K562 (cell line): ENCODE results near the gene LMNA. TPM values are rescaled to one million over a fixed set of nuclear protein-coding genes. Genes with fewer than 3 reads are reported as not detected.
A peak's percentile ranks its signal among the peaks of the same experiment; 100 is the strongest.

Source experiments
- CEBPB ChIP-seq: fragments of 450-650 bp; IDR thresholded peaks from 2 replicates; pipeline ENCODE4 v1.6.1; 2016; ENCODE audit warnings: missing genetic modification characterization, missing compliant biosample characterization
- DNMT1 ChIP-seq: fragments of 450-650 bp; IDR thresholded peaks from 2 replicates; pipeline ENCODE4 v1.6.1; 2016; ENCODE audit warnings: antibody characterized with exemption, mild to moderate bottlenecking
- E2F5 ChIP-seq: sonication (generic); formaldehyde crosslinking; IDR thresholded peaks from 2 replicates; pipeline ENCODE4 v1.8.0; 2022; ENCODE audit warnings: mild to moderate bottlenecking, missing genetic modification reagents
- GABPB2 ChIP-seq: fragments of 250-450 bp; sonication (Bioruptor Pico); conservative IDR thresholded peaks from 2 replicates; pipeline ENCODE4 v1.5.1; 2021; ENCODE audit warnings: mild to moderate bottlenecking
- GTF2E2 ChIP-seq: fragments of 200-800 bp; sonication (Bioruptor generic); IDR thresholded peaks from 2 replicates; pipeline ENCODE4 v1.6.1; 2016; ENCODE audit warnings: missing genetic modification characterization, missing compliant biosample characterization
- HMG20A ChIP-seq: fragments of 450-650 bp; formaldehyde crosslinking; conservative IDR thresholded peaks from 2 replicates; pipeline ENCODE4 v1.4.0; 2020; ENCODE audit warnings: mild to moderate bottlenecking, mixed read lengths
- MTF1 ChIP-seq: fragments of 250-450 bp; sonication (Bioruptor Pico); IDR thresholded peaks from 2 replicates; pipeline ENCODE4 v1.9.0; 2021; ENCODE audit warnings: moderate library complexity, mild to moderate bottlenecking, inconsistent platforms, borderline replicate concordance
- PRDM10 ChIP-seq: fragments of 450-650 bp; IDR thresholded peaks from 2 replicates; pipeline ENCODE4 v1.6.1; 2018; ENCODE audit not compliant: partially characterized antibody
- SIN3B ChIP-seq: fragments of 450-650 bp; IDR thresholded peaks from 2 replicates; pipeline ENCODE4 v1.6.1; 2017; ENCODE audit warnings: low read depth, mild to moderate bottlenecking, moderate library complexity
- SMARCE1 ChIP-seq: fragments of 450-650 bp; IDR thresholded peaks from 2 replicates; pipeline ENCODE4 v1.7.1; 2016; ENCODE audit warnings: mild to moderate bottlenecking
- ZNF232 ChIP-seq: sonication (generic); formaldehyde crosslinking; IDR thresholded peaks from 2 replicates; pipeline ENCODE4 v1.8.0; 2022; ENCODE audit warnings: mild to moderate bottlenecking, missing genetic modification reagents
- ZNF644 ChIP-seq: fragments of 200-800 bp; sonication (Bioruptor generic); IDR thresholded peaks from 2 replicates; pipeline ENCODE4 v1.6.1; 2016; ENCODE audit warnings: low read depth, missing genetic modification characterization, missing compliant biosample characterization
- polyA plus RNA-seq, 8 experiments: library from polyadenylated mRNA; depleted of rRNA in 4 of 8; stranded (reverse) in 5 of 8; unstranded in 3 of 8; fragments of >200 nt; fragmentation: Nextera tagmentation in 2 of 8; fragmentation: Illumina TruSeq in 1 of 8; extraction: Ambion mirVana in 2 of 8; extraction: Trizol in 1 of 8; gene quantifications; 2 replicates each; pipeline versions ENCODE4 v1.2.1 to v1.2.3, GENCODE V29; 2011 to 2014; ENCODE audit warnings: inconsistent platforms in 1 of 8, missing spikeins in 1 of 8
- total RNA-seq, 7 experiments: library from RNA; depleted of rRNA in 6 of 7; stranded (reverse); fragments of >200 nt in 6 of 7; fragmentation: Illumina TruSeq in 2 of 7; extraction: Trizol in 2 of 7; gene quantifications; 2 replicates each; pipeline versions ENCODE4 v1.2.1 to v1.2.3, GENCODE V29; 2011 to 2021; ENCODE audit warnings: low replicate concordance in 1 of 7
- TF ChIP-seq, protein P1 (sequence below): sonication (generic); formaldehyde crosslinking; IDR thresholded peaks from 2 replicates; pipeline ENCODE4 v1.8.1; 2022; ENCODE audit warnings: missing genetic modification reagents
- TF ChIP-seq, protein P2 (sequence below): sonication (generic); formaldehyde crosslinking; IDR thresholded peaks from 2 replicates; pipeline ENCODE4 v1.5.0; 2020; ENCODE audit warnings: missing genetic modification reagents
- TF ChIP-seq, protein P3 (sequence below): sonication (generic); formaldehyde crosslinking; IDR thresholded peaks from 2 replicates; pipeline ENCODE4 v1.8.1; 2023; ENCODE audit warnings: missing genetic modification reagents, mild to moderate bottlenecking, borderline replicate concordance

The LMNA gene
- total and polyA plus RNA-seq, 9 of the 15 experiments (the other 6 are each of a cell fraction or from before 2014, with no cell fraction given), result 1.00 to 347 (median 88.2) TPM

- TF ChIP-seq PRDM10 (peak; percentile 88), HMG20A (CRISPR knock-in tag) (no peak), GABPB2 (CRISPR knock-in tag) (no peak), CEBPB (tag) (no peak), MTF1 (CRISPR knock-in tag) (no peak), DNMT1 (no peak), ZNF232 (CRISPR knock-in tag) (no peak), E2F5 (no peak), ZNF644 (tag) (no peak), SMARCE1 (peak; percentile 98), GTF2E2 (no peak), SIN3B (no peak)
- TF ChIP-seq, protein P1, sequence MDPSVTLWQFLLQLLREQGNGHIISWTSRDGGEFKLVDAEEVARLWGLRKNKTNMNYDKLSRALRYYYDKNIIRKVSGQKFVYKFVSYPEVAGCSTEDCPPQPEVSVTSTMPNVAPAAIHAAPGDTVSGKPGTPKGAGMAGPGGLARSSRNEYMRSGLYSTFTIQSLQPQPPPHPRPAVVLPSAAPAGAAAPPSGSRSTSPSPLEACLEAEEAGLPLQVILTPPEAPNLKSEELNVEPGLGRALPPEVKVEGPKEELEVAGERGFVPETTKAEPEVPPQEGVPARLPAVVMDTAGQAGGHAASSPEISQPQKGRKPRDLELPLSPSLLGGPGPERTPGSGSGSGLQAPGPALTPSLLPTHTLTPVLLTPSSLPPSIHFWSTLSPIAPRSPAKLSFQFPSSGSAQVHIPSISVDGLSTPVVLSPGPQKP (CRISPR knock-in tag), result no peak
- TF ChIP-seq, protein P2, sequence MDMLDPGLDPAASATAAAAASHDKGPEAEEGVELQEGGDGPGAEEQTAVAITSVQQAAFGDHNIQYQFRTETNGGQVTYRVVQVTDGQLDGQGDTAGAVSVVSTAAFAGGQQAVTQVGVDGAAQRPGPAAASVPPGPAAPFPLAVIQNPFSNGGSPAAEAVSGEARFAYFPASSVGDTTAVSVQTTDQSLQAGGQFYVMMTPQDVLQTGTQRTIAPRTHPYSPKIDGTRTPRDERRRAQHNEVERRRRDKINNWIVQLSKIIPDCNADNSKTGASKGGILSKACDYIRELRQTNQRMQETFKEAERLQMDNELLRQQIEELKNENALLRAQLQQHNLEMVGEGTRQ, result peak; percentile 57
- TF ChIP-seq, protein P3, sequence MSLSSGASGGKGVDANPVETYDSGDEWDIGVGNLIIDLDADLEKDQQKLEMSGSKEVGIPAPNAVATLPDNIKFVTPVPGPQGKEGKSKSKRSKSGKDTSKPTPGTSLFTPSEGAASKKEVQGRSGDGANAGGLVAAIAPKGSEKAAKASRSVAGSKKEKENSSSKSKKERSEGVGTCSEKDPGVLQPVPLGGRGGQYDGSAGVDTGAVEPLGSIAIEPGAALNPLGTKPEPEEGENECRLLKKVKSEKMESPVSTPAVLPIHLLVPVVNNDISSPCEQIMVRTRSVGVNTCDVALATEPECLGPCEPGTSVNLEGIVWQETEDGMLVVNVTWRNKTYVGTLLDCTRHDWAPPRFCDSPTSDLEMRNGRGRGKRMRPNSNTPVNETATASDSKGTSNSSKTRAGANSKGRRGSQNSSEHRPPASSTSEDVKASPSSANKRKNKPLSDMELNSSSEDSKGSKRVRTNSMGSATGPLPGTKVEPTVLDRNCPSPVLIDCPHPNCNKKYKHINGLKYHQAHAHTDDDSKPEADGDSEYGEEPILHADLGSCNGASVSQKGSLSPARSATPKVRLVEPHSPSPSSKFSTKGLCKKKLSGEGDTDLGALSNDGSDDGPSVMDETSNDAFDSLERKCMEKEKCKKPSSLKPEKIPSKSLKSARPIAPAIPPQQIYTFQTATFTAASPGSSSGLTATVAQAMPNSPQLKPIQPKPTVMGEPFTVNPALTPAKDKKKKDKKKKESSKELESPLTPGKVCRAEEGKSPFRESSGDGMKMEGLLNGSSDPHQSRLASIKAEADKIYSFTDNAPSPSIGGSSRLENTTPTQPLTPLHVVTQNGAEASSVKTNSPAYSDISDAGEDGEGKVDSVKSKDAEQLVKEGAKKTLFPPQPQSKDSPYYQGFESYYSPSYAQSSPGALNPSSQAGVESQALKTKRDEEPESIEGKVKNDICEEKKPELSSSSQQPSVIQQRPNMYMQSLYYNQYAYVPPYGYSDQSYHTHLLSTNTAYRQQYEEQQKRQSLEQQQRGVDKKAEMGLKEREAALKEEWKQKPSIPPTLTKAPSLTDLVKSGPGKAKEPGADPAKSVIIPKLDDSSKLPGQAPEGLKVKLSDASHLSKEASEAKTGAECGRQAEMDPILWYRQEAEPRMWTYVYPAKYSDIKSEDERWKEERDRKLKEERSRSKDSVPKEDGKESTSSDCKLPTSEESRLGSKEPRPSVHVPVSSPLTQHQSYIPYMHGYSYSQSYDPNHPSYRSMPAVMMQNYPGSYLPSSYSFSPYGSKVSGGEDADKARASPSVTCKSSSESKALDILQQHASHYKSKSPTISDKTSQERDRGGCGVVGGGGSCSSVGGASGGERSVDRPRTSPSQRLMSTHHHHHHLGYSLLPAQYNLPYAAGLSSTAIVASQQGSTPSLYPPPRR (CRISPR knock-in tag), result 0 out of 2 replicates have a peak, but pooled peaks have one; percentile 31
Observed at GRCh38 chr1:156114101-156114918, at the start of gene LMNA (continued).
